NCI-H524 treated with DMSO at 0.1 percent for 48 hours (cell line): ENCODE measurements around the gene RGS12.

Source experiments
- DNase-seq: peaks from one replicate; lab custom pipeline; 2025; lab: John Stamatoyannopoulos, UW

Gene RGS12

DNA sequence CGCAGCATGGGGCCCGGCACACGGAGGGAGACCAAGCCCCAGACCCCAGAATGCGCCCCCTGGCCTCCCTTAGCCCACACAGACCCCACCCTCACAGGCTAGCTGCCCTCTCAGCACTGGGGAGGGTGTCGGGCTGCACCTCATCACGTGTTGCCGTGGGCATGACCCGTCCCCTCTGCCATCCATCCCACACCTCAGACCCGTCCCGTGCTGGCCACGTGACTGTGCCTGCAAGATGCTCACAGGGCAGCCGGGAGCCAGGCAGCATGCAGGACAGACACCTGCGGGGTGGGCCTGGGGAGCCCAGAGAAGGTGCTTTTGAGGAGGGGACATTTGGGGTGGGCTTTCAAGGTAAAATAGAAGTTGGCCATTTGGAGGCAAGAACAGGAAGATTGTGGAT lies 39.0 kb upstream of the RGS12 start:
- no peak for DNase-seq

GRCh38 chr4:3254302-3255131 lies 38.3 kb upstream of the RGS12 start:
- DNase-seq = no peak

DNA sequence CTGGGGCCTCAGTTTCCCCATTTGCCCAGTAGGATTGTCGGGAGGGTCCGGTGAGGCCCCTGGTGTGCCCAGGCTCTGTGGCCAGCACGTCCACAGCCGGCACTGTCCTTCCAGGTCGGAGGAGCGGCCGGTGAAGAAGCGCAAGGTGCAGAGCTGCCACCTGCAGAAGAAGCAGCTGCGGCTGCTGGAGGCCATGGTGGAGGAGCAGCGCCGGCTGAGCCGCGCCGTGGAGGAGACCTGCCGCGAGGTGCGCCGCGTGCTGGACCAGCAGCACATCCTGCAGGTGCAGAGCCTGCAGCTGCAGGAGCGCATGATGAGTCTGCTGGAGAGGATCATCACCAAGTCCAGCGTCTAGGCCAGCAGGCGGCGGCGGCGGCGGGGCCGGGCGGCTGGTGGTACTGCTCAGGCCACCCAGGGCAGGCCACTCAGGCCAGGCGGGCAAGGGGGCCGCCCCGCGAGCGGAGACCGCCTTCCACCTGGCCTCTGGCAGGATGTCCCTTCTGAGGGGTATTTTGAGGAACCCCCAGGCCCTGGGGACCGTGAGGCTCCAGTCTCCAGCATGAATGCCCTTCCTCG lies 37.1 kb upstream of the RGS12 start:
- DNase-seq = no peak

DNA sequence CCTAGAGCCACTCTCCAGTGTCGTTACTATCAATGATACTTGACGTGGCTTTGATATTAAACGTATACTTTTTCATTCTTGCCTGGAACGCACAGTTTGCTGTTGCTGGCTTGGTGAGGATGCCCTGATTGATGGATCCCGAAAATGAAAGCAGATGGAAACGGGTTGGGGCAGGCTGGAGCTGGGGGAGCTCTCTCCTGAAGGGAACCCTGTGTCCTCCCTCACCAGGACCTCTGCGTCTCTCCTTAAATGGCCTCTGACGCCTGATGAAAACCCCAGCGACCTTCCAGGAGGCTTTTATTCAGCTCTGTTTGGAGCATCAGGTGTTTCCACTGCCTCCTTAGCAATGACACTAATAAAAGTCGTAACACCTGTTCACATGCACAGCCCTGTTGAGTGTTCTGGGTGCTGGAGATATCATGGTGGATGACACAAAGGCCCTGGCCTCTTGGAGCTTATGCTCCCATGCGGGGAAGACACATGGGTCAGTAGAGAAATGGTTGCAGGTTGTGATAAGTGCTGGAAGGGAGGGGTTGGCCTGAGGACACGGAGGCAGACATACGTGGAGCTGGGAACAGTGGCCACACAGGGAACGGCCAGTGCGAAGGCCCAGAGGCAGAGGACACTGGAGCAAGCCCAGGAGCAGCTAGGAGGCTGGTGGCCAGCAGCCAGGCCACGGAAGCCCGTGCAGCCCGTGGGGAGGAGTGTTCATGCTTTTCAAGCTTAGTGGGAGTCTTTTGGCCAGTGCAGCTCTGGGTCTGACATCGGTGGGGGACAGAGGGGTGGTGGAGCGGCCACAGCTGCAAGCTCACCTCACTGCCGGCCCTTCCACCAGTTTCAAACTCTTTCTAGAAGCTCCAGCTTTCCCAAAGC lies 36.4 kb upstream of the RGS12 start:
- DNase-seq = no peak

DNA sequence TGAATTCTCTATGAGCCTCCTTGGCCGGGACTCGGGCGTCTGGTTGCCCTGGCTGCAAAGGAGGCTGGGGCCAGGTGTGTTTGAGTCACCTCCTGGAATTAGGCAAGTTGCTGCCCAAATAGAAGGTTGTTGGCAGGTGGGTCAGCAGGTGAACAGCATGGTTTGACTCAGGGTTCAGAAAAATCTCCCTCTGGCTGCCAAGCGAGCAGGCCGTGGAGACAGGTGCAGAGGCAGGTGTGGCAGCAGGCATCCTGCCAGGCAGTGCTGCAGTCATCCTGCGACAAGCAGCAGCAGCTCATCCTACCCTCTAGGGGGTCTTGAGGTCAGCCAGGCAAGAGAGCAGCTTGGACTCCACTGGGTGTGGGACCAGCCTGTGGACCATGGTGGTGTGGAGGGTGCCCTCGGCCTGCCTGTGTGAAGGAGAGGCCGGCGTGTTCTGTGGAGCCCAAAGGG lies 35.7 kb upstream of the RGS12 start:
- DNase-seq = no peak

GRCh38 chr4:3257556-3258482 lies 35.0 kb upstream of the RGS12 start:
- no peak for DNase-seq

GRCh38 chr4:3261411-3262207 lies 31.2 kb upstream of the RGS12 start:
- no peak for DNase-seq

GRCh38 chr4:3262208-3263052 lies 30.4 kb upstream of the RGS12 start:
- DNase-seq = no peak

DNA sequence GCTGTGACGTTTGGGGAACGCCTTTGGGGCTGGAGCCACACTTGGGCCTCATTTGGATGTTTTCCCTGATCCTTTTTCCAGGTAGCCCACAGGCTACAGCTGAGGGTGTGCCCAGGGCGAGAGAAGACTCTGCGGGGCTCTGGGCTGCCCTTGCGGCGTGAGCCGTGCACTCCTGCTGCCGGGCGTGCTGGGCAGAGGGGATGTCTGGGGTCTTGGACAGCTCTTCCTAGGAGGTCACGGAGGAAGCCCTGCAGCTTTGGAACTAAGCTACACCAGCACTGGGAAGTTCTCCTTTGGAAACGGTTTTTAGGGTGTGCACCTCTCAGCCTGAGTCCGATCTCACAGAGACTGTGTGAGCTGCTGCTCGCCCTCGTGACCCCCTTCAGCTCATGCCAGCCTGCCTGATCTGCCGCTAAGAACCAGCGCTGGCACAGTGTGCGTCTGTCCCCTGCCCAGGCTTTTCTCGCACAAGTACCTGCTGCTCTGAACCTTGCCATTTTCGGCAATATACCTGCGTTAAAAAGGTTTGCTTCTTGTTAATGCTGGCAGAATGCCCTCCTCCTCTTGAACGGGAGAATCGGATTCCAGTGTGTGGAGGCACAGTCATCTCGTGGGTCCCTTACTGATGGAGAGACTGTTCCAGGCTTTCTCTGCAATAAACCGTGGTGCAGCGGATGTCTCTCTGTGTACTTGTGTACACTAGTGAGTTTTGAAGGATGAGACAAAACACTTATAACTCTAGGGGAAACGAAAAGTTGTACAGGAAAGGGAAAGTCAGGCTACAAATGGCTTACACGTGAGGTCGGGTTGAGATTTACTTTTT lies 29.6 kb upstream of the RGS12 start:
- DNase-seq = no peak

DNA sequence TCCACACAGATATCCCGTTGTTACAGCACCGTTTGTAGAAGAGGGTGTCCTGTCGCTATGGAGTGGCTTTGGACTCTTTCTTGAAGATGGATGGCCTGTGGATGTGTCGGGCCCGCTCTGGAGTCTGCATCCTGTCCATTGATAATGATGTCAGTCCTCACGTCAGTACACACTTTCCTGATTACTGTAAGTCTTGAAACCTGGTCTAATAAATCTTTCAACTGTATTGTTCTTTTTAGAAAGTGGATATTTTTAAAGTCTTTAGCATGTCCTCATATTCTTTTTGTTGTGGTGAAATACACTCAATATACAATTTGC lies 29.0 kb upstream of the RGS12 start:
- DNase-seq = no peak

DNA sequence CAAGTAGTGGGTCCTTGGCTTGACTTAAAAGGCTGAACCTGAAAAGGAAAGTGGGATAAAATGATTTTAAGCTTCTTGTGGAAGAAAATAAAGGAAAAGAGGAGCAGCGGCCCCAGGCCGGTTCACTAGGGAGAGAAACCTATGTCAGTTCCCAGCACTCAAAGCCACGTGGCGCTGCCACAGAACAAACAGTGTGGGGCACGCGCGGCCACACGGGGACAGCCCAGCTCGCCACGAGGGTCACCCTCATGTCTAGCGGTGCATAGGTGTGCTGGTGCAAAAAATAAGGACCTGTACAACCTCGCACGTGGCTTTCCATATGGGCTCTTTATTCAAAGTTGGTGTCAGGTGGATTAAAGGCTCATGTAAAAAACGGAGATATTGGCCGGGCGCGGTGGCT lies 26.7 kb upstream of the RGS12 start:
- no peak for DNase-seq

DNA sequence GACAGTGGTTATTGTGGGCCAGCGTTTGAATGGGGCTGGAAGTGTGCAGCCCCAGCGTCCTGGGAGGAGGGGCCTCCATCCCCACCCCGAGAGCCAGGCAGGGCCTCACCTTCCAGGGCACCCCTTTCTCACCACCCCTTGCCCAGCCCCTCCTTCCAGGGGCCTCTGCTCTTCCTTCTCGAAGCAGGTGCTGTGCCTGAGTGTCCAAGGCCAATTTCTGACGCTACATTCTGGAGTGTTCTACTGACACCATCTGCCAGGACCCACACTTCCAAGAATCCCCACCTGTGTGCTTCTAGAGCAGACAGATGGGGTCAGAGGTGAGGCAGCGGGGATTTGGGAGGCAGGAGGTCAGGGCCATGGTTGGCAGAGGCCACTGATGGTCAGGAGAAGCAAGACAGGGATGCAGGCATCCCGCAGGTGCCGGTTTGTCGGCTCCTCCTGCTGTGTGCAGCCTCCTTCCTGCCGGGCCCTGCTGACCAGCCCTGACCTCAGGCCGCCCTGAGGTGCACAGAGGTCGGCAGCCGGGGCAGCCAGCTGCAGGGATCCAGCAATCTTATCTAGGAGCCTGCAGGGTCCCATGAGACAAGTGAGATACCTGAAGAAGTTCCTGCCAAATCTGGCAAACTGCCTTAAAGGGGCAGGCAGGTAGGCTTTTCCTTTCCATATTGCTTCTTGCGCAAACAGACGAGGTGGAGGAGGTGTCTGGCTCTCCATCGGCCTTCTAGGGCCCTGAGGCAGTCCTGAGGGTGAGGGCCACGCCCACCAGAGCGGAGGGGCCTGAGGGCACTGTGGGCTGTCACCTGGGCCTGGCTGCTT lies 25.0 kb upstream of the RGS12 start:
- no peak for DNase-seq

DNA sequence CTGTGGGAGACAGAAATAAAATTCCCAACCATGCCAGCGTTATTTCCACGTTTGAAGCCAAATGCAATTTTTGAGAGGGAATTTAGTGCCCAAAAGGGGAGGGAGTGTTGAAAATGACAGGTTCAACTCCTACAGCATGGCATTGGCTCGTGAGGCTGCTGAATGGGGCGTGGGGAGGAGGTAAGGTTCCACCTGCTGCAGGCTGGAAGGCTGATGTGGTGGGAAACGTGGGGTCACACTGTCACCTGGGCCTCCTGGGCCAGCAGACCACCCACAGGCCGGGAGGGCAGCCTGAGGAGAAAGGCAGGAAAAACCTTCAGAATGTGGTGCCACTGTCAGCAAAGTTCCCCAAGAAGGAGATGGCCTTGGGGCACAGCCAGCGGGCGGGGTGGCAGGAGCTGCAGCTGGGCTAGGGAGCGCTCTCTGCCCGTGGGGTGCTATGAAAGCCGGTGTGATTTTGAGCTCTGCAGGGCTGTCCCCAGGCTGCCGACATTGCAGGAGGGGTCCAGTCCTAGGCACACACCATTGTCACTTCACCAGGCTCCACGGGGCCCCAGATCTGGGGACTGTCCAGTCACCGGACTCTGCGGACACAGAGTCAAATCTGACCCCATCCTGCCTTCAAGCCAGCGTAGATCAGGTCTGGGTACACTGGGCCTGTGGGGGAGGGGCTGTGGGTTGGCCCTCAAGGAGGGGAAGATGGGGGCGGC lies 24.3 kb upstream of the RGS12 start:
- DNase-seq = no peak

GRCh38 chr4:3269105-3269927 lies 23.5 kb upstream of the RGS12 start:
- DNase-seq = no peak

- DNase-seq = peak; percentile 36
Observed at GRCh38 chr4:3269991-3270611, 22.7 kb upstream of the RGS12 start.

- DNase-seq = no peak
Observed at GRCh38 chr4:3271131-3271530, 21.7 kb upstream of the RGS12 start.
